Keratinocyte (primary cell): ENCODE data around the gene CHCHD6. TPM values are rescaled to one million over a fixed set of nuclear protein-coding genes. Genes with fewer than 3 reads are reported as not detected.

Experiments used
- DNase-seq: peaks from one replicate; pipeline ENCODE4 v3.0.0-alpha.2; 2011; ENCODE audit warnings: low read depth, missing footprints, low spot score
- FAIRE-seq: peaks from 2 replicates; lab custom pipeline; 2011; peaks lifted over from hg19 to GRCh38; lab: Jason Lieb, UNC
- H2AFZ ChIP-seq: 2 replicates; pipeline ENCODE4 v1.6.0; 2012; ENCODE audit warnings: low read length, control low read depth, inconsistent platforms; ENCODE audit not compliant: control insufficient read depth
- H3K27ac ChIP-seq: 2 replicates; pipeline ENCODE4 v1.5.1; 2011; ENCODE audit warnings: low read length; ENCODE audit not compliant: control insufficient read depth, insufficient read depth
- H3K27me3 ChIP-seq: 3 replicates; pipeline ENCODE4 v1.6.0; 2011; ENCODE audit warnings: low read length; ENCODE audit not compliant: control insufficient read depth, insufficient read depth; ENCODE audit errors: extremely low read depth
- H3K36me3 ChIP-seq, 2 experiments: 2 replicates in 1 of 2; 3 replicates in 1 of 2; pipeline ENCODE4 v1.5.1; 2011; ENCODE audit warnings: low read length in 2 of 2, mild to moderate bottlenecking in 1 of 2; ENCODE audit not compliant: control insufficient read depth in 2 of 2, insufficient read depth in 2 of 2; ENCODE audit errors: extremely low read depth in 1 of 2
- H3K4me1 ChIP-seq: 3 replicates; pipeline ENCODE4 v1.5.1; 2011; ENCODE audit warnings: low read length; ENCODE audit not compliant: control insufficient read depth, insufficient read depth; ENCODE audit errors: extremely low read depth
- H3K4me2 ChIP-seq: 3 replicates; pipeline ENCODE4 v1.6.0; 2011; ENCODE audit warnings: low read depth, low read length; ENCODE audit not compliant: control insufficient read depth, insufficient read depth; ENCODE audit errors: extremely low read depth
- H3K4me3 ChIP-seq, 3 experiments: fragments of 200-600 bp in 1 of 3; sonication (generic) in 1 of 3; 2 replicates in 2 of 3; 3 replicates in 1 of 3; pipeline ENCODE4 v1.5.1; 2011 to 2016; ENCODE audit warnings: low read length in 3 of 3, mild to moderate bottlenecking in 3 of 3, control low read depth in 2 of 3, inconsistent platforms in 1 of 3, low read depth in 1 of 3, mixed read lengths in 1 of 3, mixed run types in 1 of 3, moderate library complexity in 1 of 3; ENCODE audit not compliant: control insufficient read depth in 2 of 3, insufficient read depth in 2 of 3; ENCODE audit errors: extremely low read depth in 1 of 3
- H3K79me2 ChIP-seq: 2 replicates; pipeline ENCODE4 v1.6.0; 2012; ENCODE audit warnings: low read length; ENCODE audit not compliant: control insufficient read depth, insufficient read depth
- H3K9ac ChIP-seq: 3 replicates; pipeline ENCODE4 v1.6.0; 2011; ENCODE audit warnings: low read length; ENCODE audit not compliant: control insufficient read depth, insufficient read depth; ENCODE audit errors: extremely low read depth
- H3K9me1 ChIP-seq: 3 replicates; pipeline ENCODE4 v1.6.0; 2011; ENCODE audit warnings: low read length; ENCODE audit not compliant: control insufficient read depth, insufficient read depth; ENCODE audit errors: extremely low read depth
- H3K9me3 ChIP-seq: 2 replicates; pipeline ENCODE4 v1.5.1; 2012; ENCODE audit warnings: low read depth, low read length; ENCODE audit not compliant: control insufficient read depth
- H4K20me1 ChIP-seq: 3 replicates; pipeline ENCODE4 v1.6.0; 2011; ENCODE audit warnings: low read length; ENCODE audit not compliant: control insufficient read depth, insufficient read depth; ENCODE audit errors: extremely low read depth
- EZH2 ChIP-seq: IDR thresholded peaks from one replicate; pipeline ENCODE4 v1.6.1; 2012; ENCODE audit warnings: inconsistent platforms, mild to moderate bottlenecking, low read length, moderate library complexity
- dilution Hi-C: fragments of 300-500 bp; cut with MboI; formaldehyde crosslinking; loops from one replicate; pipeline ENCODE4 v1.7.0; 2020; ENCODE audit warnings: low sequenced_read_pairs; ENCODE audit not compliant: extremely low pct_ligation_motif_present
- polyA plus RNA-seq, 5 experiments: library from polyadenylated mRNA; depleted of rRNA in 3 of 5; stranded (reverse) in 3 of 5; stranded (forward) in 1 of 5; unstranded in 1 of 5; fragments of >200 nt; gene quantifications; 1 replicate in 1 of 5; 2 replicates in 3 of 5; 3 replicates in 1 of 5; pipeline versions ENCODE4 v1.2.1 to v1.2.3, GENCODE V29; 2011 to 2012; ENCODE audit warnings: missing spikeins in 2 of 5, low read depth in 1 of 5, low replicate concordance in 1 of 5
- TF ChIP-seq, protein P1 (sequence below), 3 experiments: IDR thresholded peaks in 1 of 3; conservative IDR thresholded peaks in 1 of 3; optimal IDR thresholded peaks in 1 of 3; 2 replicates in 2 of 3; 3 replicates in 1 of 3; pipeline versions ENCODE3 to v1.5.1; 2011; ENCODE audit warnings: low read length in 3 of 3, mild to moderate bottlenecking in 3 of 3, moderate library complexity in 2 of 3, control low read depth in 1 of 3, inconsistent platforms in 1 of 3; ENCODE audit not compliant: insufficient read depth in 2 of 3; ENCODE audit errors: extremely low read depth in 1 of 3

Gene CHCHD6
- polyA plus RNA-seq, 1 donor (not counting 4 experiments of a cell fraction or from before 2014, with no cell fraction given): 21.7 TPM

DNA sequence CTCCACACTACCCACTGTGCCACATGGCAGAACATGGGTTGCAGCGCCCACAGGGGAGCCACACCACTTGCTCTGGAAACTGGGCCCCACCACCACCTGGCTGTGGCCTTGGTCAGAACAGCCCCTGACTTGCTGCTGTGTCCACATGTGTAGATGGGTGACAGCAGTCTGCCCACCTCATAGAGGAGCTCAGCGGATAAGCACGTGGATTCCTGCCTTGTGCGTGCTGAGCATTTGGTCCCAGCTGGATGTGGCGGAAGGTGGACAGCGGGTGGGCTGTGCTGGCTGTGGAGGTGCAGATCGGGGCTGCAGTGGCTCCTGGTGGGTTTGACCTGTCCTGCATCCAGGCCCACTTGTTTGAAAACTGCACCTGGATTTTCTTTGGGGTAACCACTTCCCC lies 272.9 kb downstream of the CHCHD6 start:
- Histone ChIP-seq H3K36me3 (no peaks in the 10 kb centered on the region), H3K9ac (no peak overlapping the region), H3K4me1 (peaks cover 4% of the 10 kb centered on the region), H3K27me3 (no peaks in the 10 kb centered on the region), H3K79me2 (no peaks in the 10 kb centered on the region), H2AFZ (no peak overlapping the region), H3K4me2 (no peak overlapping the region), H4K20me1 (no peaks in the 10 kb centered on the region), H3K27ac (no peak overlapping the region), H3K9me3 (peaks cover 5% of the 10 kb centered on the region), H3K4me3 (no peak overlapping the region), H3K9me1 (no peaks in the 10 kb centered on the region)
- no peak for TF ChIP-seq EZH2
- TF ChIP-seq, protein P1, sequence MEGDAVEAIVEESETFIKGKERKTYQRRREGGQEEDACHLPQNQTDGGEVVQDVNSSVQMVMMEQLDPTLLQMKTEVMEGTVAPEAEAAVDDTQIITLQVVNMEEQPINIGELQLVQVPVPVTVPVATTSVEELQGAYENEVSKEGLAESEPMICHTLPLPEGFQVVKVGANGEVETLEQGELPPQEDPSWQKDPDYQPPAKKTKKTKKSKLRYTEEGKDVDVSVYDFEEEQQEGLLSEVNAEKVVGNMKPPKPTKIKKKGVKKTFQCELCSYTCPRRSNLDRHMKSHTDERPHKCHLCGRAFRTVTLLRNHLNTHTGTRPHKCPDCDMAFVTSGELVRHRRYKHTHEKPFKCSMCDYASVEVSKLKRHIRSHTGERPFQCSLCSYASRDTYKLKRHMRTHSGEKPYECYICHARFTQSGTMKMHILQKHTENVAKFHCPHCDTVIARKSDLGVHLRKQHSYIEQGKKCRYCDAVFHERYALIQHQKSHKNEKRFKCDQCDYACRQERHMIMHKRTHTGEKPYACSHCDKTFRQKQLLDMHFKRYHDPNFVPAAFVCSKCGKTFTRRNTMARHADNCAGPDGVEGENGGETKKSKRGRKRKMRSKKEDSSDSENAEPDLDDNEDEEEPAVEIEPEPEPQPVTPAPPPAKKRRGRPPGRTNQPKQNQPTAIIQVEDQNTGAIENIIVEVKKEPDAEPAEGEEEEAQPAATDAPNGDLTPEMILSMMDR (optimal IDR thresholded peaks at IDR 0.05 in 1 of 3, IDR thresholded peaks at IDR 0.05 in 1 of 3, conservative IDR thresholded peaks at IDR 0.05 in 1 of 3; ENCODE audit: extremely low read depth in 1 of 3, insufficient read depth in 2 of 3, low read length in 3 of 3): no peak
- FAIRE-seq (no peak), DNase-seq (no peak)
- dilution Hi-C loops: no loop called here

DNA sequence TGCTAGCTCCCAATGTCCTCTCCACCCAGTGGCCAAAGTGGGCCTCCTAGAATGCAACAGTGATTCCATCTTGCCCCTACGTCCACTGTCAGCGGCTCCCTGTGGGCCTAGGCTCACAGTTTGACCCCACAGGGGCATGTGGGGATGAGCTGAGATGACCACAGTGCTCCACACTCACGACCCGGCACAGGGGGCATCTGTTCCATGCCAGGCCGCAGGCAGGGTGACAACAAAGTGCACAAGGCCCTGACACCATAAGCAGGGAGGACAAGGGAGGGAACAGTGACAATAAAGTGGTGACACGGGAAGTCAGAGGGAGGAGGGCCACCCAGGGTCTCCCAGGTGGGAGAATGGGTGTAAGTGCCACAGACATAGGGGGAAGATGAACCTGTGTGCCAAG lies 273.8 kb downstream of the CHCHD6 start:
- no peaks in the 10 kb centered on the region for H3K79me2 ChIP-seq
- dilution Hi-C loops: no loop called here
- H3K27me3 ChIP-seq: no peaks in the 10 kb centered on the region
- no peak overlapping the region for H2AFZ ChIP-seq
- no peak for TF ChIP-seq EZH2
- TF ChIP-seq, protein P1 (optimal IDR thresholded peaks at IDR 0.05 in 1 of 3, IDR thresholded peaks at IDR 0.05 in 1 of 3, conservative IDR thresholded peaks at IDR 0.05 in 1 of 3; ENCODE audit: extremely low read depth in 1 of 3, insufficient read depth in 2 of 3, low read length in 3 of 3): no peak
- no peak overlapping the region for H3K27ac ChIP-seq
- no peak overlapping the region for H3K4me3 ChIP-seq
- no peak overlapping the region for H3K4me2 ChIP-seq
- no peaks in the 10 kb centered on the region for H4K20me1 ChIP-seq
- H3K9me3 ChIP-seq: peaks cover 5% of the 10 kb centered on the region
- no peak for FAIRE-seq
- H3K9me1 ChIP-seq: no peaks in the 10 kb centered on the region
- H3K4me1 ChIP-seq: peaks cover 10% of the 10 kb centered on the region
- no peak overlapping the region for H3K9ac ChIP-seq
- DNase-seq: no peak
- no peaks in the 10 kb centered on the region for H3K36me3 ChIP-seq
